Breast epithelium (tissue), 3 donors: ENCODE results near the gene KPNB1.

Source experiments
- CTCF ChIP-seq, 3 donors: fragments of 450-650 bp; IDR thresholded peaks; one replicate each; pipeline ENCODE4 v1.5.1; 2016 to 2017; ENCODE audit warnings: antibody characterized with exemption in 3 of 3, mild to moderate bottlenecking in 3 of 3, moderate library complexity in 3 of 3
- POLR2AphosphoS5 ChIP-seq, 3 donors: sonication (generic); formaldehyde crosslinking; IDR thresholded peaks; one replicate each; pipeline ENCODE4 v1.6.1; 2017; ENCODE audit warnings: antibody characterized with exemption in 3 of 3

GRCh38 chr17:47715669-47716325 lies 66.1 kb downstream of the KPNB1 start:
- TF ChIP-seq CTCF (IDR thresholded peaks at IDR 0.05) (no peak), POLR2AphosphoS5 (IDR thresholded peaks at IDR 0.05) (no peak)
